ENCODE results near the gene LIPI.
"Not testable (repeated sequence)": the region's sequence is repeated elsewhere in the genome, so short reads cannot be mapped to it uniquely, and the experiment has no call there.

Gene LIPI

DNA sequence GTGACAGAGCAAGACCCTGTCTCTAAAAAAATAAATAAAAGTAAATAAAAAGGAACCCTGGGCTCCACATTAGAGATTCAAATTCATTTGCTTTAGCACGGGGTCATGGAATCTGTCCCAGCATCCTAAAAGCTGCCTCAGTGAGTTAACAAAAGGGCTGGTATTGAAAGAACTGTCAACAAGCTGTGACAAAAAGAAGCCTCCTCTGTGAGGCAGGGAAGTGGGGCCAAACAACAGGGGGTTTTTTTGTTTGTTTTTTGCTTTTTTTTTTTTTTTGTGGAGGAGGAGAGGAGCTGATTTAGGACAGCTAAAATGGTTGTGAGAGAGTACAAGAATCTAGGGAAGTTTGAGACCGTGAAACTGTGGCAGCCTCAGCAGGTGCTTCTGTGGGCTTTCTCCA is 115.7 kb downstream of the LIPI start:
- Mint-ChIP-seq H3K36me3 (ENCODE audit: low read depth) (peaks cover 13% of the 10 kb centered on the region), H3K4me3 (no peak overlapping the region)

DNA sequence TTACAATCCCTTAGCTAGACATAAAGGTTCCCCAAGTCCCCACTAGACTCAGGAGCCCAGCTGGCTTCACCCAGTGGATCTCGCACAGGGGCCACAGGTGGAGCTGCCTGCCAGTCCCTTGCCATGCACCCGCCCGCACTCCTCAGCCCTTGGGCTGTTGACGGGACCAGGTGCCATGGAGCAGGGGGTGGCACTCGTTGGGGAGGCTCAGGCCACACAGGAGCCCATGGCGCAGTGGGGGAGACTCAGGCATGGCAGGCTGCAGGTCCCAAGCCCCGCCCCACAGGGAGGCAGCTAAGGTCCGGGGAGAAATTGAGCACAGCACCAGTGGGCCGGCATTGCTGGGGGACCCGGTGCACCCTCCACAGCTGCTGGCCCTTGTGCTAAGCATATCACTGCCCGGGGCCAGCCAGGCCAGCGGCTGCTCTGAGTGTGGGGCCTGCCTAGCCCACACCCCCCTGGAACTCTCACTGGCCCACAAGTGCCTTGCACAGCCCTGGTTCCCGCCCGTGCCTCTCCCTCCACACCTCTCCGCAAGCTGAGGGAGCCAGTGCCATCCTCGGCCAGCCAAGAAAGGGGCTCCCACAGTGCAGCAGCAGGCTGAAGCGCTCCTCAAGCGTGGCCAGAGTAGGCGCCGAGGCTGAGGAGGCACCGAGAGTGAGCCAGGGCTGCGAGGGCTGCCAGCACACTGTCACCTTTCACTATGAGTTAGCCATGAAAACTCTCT is 117.8 kb downstream of the LIPI start:
- H3K4me1 Mint-ChIP-seq (ENCODE audit: low read depth) = peaks cover 3% of the 10 kb centered on the region
- peaks cover 3% of the 10 kb centered on the region for H3K9me3 Mint-ChIP-seq
- H3K4me3 Mint-ChIP-seq = no peak overlapping the region
- H3K27ac Mint-ChIP-seq = no peak overlapping the region
- H3K27me3 Mint-ChIP-seq = no peaks in the 10 kb centered on the region
- H3K36me3 Mint-ChIP-seq (ENCODE audit: low read depth) = peaks cover 14% of the 10 kb centered on the region

More for the DNA sequence above, 115.7 kb downstream of the LIPI start:
- peaks cover 6% of the 10 kb centered on the region for H3K9me3 Mint-ChIP-seq
- H3K27me3 Mint-ChIP-seq = no peaks in the 10 kb centered on the region
- no peaks in the 10 kb centered on the region for H3K4me1 Mint-ChIP-seq (ENCODE audit: low read depth)
- no peak overlapping the region for H3K27ac Mint-ChIP-seq

DNA sequence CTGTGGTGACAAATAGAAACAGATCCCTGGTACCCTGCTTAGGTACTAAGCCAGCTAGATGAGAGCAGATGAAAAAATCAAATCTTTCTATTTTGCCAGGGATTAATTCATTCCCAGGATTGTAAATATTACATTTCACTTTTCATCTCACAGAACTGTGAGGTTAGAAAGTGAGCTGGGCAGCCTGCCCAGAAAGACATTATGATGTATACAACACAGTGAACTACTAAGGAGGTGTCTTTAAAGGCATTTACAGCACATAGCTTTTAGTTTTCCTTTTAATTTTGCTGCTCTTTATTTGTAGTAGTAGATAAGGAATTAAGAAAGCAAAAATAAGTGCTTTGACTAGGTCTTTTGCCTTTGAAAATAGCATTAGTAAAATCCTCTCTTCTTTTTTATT is 120.6 kb downstream of the LIPI start:
- not testable (repeated sequence) for H3K27ac Mint-ChIP-seq; H3K9me3 Mint-ChIP-seq; H3K4me3 Mint-ChIP-seq; H3K27me3 Mint-ChIP-seq; H3K4me1 Mint-ChIP-seq (ENCODE audit: low read depth)
- peaks cover 14% of the 10 kb centered on the region for H3K36me3 Mint-ChIP-seq (ENCODE audit: low read depth)

DNA sequence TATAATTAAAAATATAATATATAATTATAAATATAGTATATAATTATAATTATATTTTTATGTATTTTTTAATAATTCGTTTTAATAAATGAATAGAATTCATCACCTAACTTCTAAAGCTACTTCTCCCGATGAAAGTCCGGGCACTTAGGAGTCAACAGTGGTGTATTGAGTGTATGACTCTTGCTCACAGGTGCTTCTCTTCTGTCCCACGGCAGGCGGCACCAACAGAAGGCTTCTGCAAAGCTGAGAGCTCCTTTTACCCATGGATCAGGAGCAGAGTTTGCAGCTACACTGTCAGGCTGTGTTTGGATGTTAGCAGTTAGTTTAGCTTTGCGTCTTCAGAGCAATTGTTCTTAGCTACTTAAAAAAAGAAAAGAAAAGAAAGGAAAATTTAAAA is 122.4 kb downstream of the LIPI start:
- Mint-ChIP-seq H3K27ac (no peak overlapping the region), H3K36me3 (ENCODE audit: low read depth) (peaks cover 17% of the 10 kb centered on the region), H3K4me3 (no peak overlapping the region), H3K4me1 (ENCODE audit: low read depth) (peaks cover 3% of the 10 kb centered on the region), H3K27me3 (no peaks in the 10 kb centered on the region), H3K9me3 (peaks cover 3% of the 10 kb centered on the region)

DNA sequence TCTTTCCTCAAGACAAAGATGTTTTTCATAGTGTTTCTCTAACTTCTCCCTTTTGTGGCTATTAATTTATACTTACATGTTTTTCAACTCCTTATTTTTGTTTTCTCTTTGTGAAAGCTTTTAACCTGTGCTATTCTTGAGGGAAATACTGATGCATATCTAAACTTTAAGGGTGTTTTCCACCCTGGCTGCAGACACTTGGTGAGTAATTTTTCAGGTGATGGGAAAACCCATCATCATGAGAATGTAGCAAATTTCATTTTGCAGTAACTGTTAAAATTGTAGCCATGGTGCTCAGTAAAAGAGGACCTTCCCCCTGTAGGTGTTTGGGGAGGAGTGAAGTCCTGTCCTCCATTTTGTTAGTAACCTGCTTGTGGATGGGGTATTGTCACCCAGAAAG is 124.2 kb downstream of the LIPI start:
- Mint-ChIP-seq H3K4me1 (ENCODE audit: low read depth) (peaks cover 3% of the 10 kb centered on the region), H3K4me3 (no peak overlapping the region), H3K9me3 (peaks cover 6% of the 10 kb centered on the region)

DNA sequence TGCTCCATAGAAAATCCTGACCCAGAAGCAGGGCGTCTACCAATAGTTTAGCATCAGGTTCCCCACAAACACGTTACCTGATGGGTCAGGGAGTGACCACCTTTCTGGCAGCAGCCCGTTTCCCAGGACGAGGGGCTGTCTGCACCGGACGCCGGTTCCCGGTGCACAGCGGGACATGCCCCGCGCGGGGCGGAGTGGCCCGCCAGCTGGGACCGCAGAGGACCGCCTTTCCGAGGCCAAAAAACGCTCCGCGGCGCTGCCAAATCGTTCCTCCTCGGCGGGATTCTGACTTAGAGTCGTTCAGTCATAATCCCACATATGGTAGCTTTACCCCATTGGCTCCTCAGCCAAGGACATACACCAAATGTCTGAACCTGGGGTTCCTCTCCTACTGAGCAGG is 126.1 kb downstream of the LIPI start:
- H3K9me3 Mint-ChIP-seq = peaks cover 6% of the 10 kb centered on the region
- peaks cover under 1% of the 10 kb centered on the region for H3K4me1 Mint-ChIP-seq (ENCODE audit: low read depth)
- H3K27me3 Mint-ChIP-seq = no peaks in the 10 kb centered on the region
- peaks cover 17% of the 10 kb centered on the region for H3K36me3 Mint-ChIP-seq (ENCODE audit: low read depth)
- H3K27ac Mint-ChIP-seq = no peak overlapping the region
- no peak overlapping the region for H3K4me3 Mint-ChIP-seq

More for the DNA sequence above, 124.2 kb downstream of the LIPI start:
- Mint-ChIP-seq H3K36me3 (ENCODE audit: low read depth) (peaks cover 19% of the 10 kb centered on the region), H3K27me3 (no peaks in the 10 kb centered on the region), H3K27ac (no peak overlapping the region)

DNA sequence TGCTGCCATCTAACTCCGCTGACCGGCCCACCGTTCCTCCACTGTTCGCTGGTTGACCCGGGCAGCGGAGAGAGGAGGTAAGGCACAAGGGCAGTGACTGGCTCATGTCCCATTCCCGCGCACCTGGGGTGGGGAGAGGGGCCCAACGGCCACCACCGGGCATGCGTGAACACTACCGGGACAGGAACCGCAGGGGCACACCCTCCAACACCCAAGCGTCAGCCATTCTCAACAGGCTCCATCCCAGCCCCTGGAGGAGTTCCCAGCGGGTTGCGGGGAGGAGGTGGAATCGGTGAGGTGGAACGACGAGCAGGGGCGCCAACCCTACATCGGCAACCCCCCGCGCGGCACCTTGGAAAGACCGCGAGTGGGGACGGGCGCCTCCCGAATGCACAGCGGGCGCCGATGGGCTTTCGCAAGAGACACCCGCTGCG is 126.7 kb downstream of the LIPI start:
- Mint-ChIP-seq H3K27ac (no peak overlapping the region), H3K4me1 (ENCODE audit: low read depth) (no peaks in the 10 kb centered on the region), H3K4me3 (no peak overlapping the region), H3K9me3 (peaks cover 6% of the 10 kb centered on the region), H3K36me3 (ENCODE audit: low read depth) (peaks cover 17% of the 10 kb centered on the region), H3K27me3 (no peaks in the 10 kb centered on the region)

DNA sequence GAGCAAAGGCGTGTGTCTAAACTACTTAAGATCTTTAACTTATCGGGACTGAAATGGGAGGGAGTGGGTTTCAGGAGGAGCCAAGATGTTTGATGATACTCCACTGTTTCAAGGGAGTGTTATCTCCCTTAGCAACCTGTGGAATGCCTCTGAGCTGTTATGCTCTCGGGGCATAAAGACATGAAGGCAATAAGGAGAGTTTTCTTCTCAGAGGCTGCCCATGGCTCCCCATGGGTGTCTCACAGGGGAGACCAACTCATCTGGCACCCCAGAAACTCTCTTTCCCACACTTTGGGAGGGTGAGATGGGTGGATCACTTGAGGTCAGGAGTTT is 130.0 kb downstream of the LIPI start:
- no peaks in the 10 kb centered on the region for H3K27me3 Mint-ChIP-seq
- no peaks in the 10 kb centered on the region for H3K4me1 Mint-ChIP-seq (ENCODE audit: low read depth)
- peaks cover 22% of the 10 kb centered on the region for H3K9me3 Mint-ChIP-seq
- H3K4me3 Mint-ChIP-seq = no peak overlapping the region
- H3K36me3 Mint-ChIP-seq (ENCODE audit: low read depth) = peaks cover 6% of the 10 kb centered on the region
- no peak overlapping the region for H3K27ac Mint-ChIP-seq

DNA sequence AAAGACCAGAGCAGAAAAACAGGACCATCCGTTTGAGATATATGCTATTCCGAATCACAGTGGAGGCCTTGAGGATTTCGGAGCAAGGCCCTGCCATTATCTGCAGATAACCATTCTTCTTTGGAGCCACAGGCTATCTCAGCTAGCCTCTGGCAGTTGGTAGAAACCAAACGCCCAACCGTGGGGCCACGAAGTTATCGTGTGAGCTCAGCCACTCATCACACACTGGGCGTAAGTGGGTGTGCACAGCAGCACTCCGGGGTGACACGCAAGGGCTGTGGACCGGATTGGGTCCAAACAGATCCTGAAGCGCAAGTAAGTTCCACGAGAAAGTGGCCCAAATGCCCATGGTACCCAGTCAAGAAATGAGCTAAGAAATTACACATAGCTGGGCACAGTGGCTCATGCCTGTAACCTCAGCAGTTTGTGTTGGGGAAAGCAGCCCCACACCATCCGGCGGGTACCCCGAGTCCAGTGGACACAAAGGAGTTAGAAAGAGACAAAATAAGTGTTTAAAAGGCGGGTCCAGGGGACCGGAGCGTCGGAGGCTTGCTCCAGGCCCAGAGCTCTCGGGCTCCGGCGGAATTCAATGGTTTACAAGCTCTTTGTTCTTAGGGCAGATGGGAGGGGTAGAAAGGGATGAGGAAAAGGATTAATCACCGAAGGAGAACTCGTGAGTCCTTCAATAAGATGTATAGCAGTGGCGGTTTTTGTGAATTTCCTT is 130.6 kb downstream of the LIPI start:
- H3K36me3 Mint-ChIP-seq (ENCODE audit: low read depth) = peaks cover 6% of the 10 kb centered on the region
- no peak overlapping the region for H3K27ac Mint-ChIP-seq
- no peaks in the 10 kb centered on the region for H3K4me1 Mint-ChIP-seq (ENCODE audit: low read depth)
- peaks cover 22% of the 10 kb centered on the region for H3K9me3 Mint-ChIP-seq
- no peak overlapping the region for H3K4me3 Mint-ChIP-seq
- no peaks in the 10 kb centered on the region for H3K27me3 Mint-ChIP-seq

DNA sequence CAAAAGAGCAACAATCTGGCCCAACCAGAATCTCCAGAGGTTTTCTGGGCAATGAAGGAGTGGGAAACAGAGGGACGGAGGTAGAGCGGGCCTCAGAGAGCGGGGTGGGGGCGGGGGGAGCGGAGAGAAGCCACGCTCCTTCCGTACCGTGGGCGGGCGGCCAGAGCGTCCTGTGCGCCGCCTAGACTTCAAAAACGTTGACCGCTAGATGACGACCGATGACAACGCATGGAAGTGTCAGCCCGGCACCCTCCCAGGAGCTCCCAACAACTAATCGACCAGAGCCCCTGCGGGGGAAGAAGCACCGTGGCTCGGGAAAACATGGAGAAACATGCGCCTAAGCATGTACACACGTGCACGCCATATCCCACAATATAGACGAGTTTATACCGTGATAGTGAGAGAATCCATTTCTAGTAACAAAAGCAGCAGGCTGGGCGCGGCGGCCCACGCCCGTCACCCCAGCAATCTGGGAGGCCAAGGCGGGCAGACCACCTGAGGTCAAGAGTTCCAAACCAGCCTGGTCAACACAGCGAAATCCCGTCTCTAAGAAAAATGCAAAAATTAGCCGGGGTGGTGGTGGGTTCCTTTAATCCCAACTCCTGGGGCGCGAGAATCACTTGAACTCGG is 131.9 kb downstream of the LIPI start:
- Mint-ChIP-seq H3K4me3 (no peak overlapping the region), H3K9me3 (peaks cover 22% of the 10 kb centered on the region), H3K4me1 (ENCODE audit: low read depth) (no peaks in the 10 kb centered on the region), H3K27me3 (no peaks in the 10 kb centered on the region), H3K27ac (no peak overlapping the region), H3K36me3 (ENCODE audit: low read depth) (peaks cover 6% of the 10 kb centered on the region)

DNA sequence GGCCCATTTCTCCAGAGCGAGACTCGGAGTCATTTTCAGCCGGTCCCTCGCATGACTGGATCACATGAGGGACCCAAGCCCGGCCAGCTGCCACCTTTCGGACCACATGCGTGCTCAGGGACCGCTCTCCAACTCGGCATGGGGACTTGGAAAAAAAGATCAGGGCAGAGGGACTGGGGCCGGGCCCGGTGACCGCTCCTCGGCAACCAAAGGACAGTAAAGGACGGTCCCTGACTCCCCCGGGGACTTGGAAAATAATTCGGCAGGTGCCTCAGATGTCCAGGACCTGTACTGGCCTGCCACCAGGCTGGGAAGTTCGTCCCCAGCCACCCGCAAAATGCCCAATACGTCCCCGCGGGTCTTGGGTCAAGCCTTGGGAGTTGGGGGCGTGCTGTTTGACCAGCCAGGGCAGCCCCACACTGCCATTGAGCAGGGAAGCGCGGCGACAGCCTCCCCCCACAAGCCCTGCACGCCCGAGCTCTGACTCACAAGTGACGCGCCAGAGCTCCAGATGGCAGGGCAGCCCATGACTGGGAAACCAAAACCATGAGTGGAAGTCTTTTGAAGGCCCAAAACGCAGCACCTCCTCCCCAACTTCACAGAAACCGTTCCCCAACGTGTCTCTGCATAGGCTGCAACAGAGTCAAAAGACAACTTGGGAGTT is 134.5 kb downstream of the LIPI start:
- H3K36me3 Mint-ChIP-seq (ENCODE audit: low read depth) = no peaks in the 10 kb centered on the region
- H3K9me3 Mint-ChIP-seq = peaks cover 16% of the 10 kb centered on the region
- H3K27me3 Mint-ChIP-seq = no peaks in the 10 kb centered on the region
- H3K4me3 Mint-ChIP-seq = no peak overlapping the region
- no peaks in the 10 kb centered on the region for H3K4me1 Mint-ChIP-seq (ENCODE audit: low read depth)
- no peak overlapping the region for H3K27ac Mint-ChIP-seq

DNA sequence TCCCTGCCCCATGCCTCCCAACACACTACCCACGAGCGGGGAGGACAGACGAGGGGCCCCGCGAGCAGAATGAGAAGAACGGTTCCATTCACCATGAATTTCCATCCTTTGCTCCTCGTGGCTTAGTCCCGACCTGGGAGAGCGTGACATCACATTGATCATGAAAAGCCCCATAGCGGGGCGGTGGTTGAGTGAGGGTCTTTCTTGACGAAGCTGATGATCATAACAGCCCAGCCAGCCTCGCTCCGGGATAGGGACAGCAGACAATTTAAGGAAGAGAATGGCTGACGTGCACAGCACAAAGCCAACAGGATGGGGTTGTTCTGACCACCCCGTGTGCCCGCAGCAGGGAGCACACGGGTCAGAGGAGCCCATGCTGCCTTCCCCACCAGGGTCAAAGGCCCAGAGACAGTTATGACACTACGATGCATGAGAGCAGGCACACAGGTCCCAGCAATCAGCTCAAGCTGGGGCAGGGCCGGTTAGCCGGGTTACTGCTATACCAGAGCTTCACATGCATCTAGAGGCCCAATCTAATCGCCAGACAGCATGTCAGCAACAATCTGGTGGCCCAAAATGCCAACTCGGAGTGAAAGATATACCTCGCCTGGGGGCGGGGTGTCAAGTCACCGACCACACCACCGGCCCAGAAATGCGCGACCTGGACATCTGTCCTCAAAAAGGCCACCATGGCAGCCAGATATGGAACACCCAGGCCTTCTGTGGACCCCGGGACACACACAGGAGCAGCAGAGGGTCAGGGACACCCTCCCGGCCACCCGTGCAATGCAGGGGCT is 135.2 kb downstream of the LIPI start:
- no peak overlapping the region for H3K27ac Mint-ChIP-seq
- peaks cover 16% of the 10 kb centered on the region for H3K9me3 Mint-ChIP-seq
- no peaks in the 10 kb centered on the region for H3K27me3 Mint-ChIP-seq

DNA sequence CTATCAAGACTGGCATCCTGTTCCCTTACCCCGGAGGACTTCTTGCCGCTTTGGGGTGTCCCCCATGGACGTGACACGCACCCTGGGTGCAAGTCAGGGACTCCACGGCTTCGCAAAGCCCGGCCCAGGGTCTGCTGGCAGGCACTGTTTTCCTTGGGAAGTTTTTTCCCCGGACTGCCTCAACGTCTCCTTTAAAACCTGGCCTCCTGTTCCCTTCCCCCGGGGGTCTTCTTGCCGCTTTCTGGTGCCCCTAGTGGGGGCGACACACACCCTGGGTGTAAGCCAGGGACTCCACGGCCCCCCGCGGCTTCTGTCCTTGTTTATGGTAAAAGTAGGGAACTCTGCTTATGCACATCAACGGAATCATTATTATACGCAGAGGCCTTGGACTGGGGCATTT is 136.6 kb downstream of the LIPI start:
- Mint-ChIP-seq H3K27me3 (no peaks in the 10 kb centered on the region), H3K36me3 (ENCODE audit: low read depth) (no peaks in the 10 kb centered on the region), H3K27ac (no peak overlapping the region), H3K4me3 (no peak overlapping the region), H3K4me1 (ENCODE audit: low read depth) (no peaks in the 10 kb centered on the region), H3K9me3 (peaks cover 16% of the 10 kb centered on the region)

More for the DNA sequence above, 135.2 kb downstream of the LIPI start:
- Mint-ChIP-seq H3K36me3 (ENCODE audit: low read depth) (no peaks in the 10 kb centered on the region), H3K4me1 (ENCODE audit: low read depth) (no peaks in the 10 kb centered on the region), H3K4me3 (no peak overlapping the region)

DNA sequence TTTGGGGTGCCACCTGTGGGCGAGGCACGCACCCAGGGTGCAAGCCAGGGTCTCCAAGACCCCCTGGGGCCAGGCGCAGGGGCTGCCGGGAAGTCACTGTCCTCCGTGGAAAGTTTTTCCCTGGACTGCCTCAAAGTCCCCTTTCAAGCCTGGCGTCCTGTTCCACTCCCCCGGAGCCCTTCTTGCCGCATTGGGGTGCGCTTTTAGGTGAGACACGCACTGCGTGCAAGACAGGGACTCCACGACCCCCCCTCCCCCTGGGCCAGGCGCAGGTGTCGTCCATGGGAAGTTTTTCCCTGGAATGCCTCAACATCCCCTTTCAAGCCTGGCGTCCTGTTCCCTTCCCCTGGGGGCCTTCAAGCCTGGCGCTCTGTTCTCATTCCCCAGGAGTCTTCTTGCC is 137.1 kb downstream of the LIPI start:
- H3K4me3 Mint-ChIP-seq = no peak overlapping the region
- no peaks in the 10 kb centered on the region for H3K4me1 Mint-ChIP-seq (ENCODE audit: low read depth)
- no peaks in the 10 kb centered on the region for H3K36me3 Mint-ChIP-seq (ENCODE audit: low read depth)
- H3K27ac Mint-ChIP-seq = no peak overlapping the region
- H3K9me3 Mint-ChIP-seq = peaks cover 14% of the 10 kb centered on the region
- H3K27me3 Mint-ChIP-seq = no peaks in the 10 kb centered on the region

Measured in stimulated activated naive CD8-positive, alpha-beta T cell treated with anti-CD3 and anti-CD28 coated beads, Interleukin-15, Interleukin-2, amounts not matched to agents 100 ng/mL and 50 ng/mL, for 24 hours (primary cell).